Esophagus (tissue), 2 donors: ENCODE results near the gene POMGNT1. TPM values are rescaled to one million over a fixed set of nuclear protein-coding genes. Genes with fewer than 3 reads are reported as not detected.

Source experiments
- H3K27ac ChIP-seq, 2 donors: one replicate each; pipeline ENCODE4 v1.5.1; 2013; ENCODE audit warnings: low read depth in 2 of 2, mild to moderate bottlenecking in 2 of 2, inconsistent platforms in 1 of 2, low read length in 1 of 2, moderate library complexity in 1 of 2
- H3K27me3 ChIP-seq, 2 donors: one replicate each; pipeline ENCODE4 v1.6.1; 2013; ENCODE audit warnings: low read length in 2 of 2, control low read depth in 1 of 2, mild to moderate bottlenecking in 1 of 2; ENCODE audit not compliant: insufficient read depth in 2 of 2, control insufficient read depth in 1 of 2
- H3K36me3 ChIP-seq, 2 donors: one replicate each; pipeline ENCODE4 v1.6.1; 2013; ENCODE audit warnings: low read length in 1 of 2; ENCODE audit not compliant: control insufficient read depth in 2 of 2, insufficient read depth in 2 of 2
- H3K4me1 ChIP-seq, 2 donors: one replicate each; pipeline ENCODE4 v1.6.1; 2013; ENCODE audit warnings: low read length in 1 of 2; ENCODE audit not compliant: control insufficient read depth in 2 of 2, insufficient read depth in 2 of 2
- H3K4me3 ChIP-seq, 2 donors: one replicate each; pipeline ENCODE4 v1.5.1; 2013; ENCODE audit warnings: low read length in 2 of 2, mild to moderate bottlenecking in 2 of 2, low read depth in 1 of 2, moderate library complexity in 1 of 2
- H3K9me3 ChIP-seq, 2 donors: one replicate each; pipeline ENCODE4 v1.6.1; 2013; ENCODE audit warnings: mild to moderate bottlenecking in 2 of 2, low read depth in 1 of 2, low read length in 1 of 2, moderate library complexity in 1 of 2; ENCODE audit not compliant: control insufficient read depth in 2 of 2, insufficient read depth in 1 of 2
- WGBS, 2 donors: extraction: QIAGEN DNeasy Blood & Tissue Kit; methylation state at CpG; one replicate each; pipeline ENCODE4 v1.1.7; 2013; 5-methylcytosine and 5-hydroxymethylcytosine counted together
- polyA plus RNA-seq, 2 donors: library from polyadenylated mRNA; stranded (reverse); fragments of 200-250 nt; gene quantifications; one replicate each; pipeline ENCODE4 v1.2.3, GENCODE V29; 2013
- donor health status: healthy with polysubstance abuse.
- donor health status: Bipolar disorder and iron deficiency.

POMGNT1 gene
- polyA plus RNA-seq, 2 donors: 17.1 to 17.2 TPM

DNA sequence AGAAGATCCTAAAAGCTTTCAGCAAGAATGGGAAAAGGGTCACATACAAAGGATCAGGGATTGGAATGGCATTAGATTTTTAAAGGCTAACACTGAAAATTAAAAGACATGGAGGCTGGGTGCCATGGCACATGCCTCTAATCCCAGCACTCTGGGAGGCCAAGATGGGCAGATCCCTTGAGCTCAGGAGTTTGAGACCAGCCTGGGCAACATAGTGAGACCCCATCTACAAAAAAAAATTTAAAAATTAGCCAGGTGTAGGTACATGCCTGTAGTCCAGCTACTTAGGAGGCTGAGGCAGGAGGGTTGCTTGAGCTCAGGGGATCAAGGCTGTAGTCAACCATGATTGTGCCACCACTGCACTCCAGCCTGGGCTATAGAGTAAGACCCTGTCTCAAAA lies 17.3 kb upstream of the POMGNT1 start:
- Histone ChIP-seq H3K27ac (no peak overlapping the region), H3K9me3 (no peaks in the 10 kb centered on the region), H3K4me3 (no peak overlapping the region), H3K27me3 (no peaks in the 10 kb centered on the region), H3K4me1 (peaks cover 3% of the 10 kb centered on the region in 2 donors), H3K36me3 (no peaks in the 10 kb centered on the region)

DNA sequence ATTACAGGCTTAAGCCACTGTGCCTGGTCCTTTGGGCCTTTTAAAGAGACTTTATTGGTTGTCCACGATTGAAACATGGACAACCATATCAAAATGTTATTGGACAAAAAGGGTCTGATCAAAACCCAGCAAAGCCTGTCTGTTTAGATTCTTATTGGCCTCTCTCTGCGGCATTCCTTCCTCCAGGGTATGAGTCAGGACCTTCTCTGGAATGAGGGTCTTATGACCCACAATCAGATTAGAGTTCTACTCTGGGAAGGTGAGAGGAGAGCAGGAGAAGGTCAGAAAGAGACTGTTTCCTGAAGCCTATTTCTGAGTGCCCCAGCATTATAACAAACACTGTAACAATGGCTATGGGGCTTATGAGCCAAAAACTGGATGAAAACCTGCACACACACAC lies 12.8 kb upstream of the POMGNT1 start:
- WGBS, 2 donors: 70 to 74% methylated on average over 2 of the region's 2 CpGs
- Histone ChIP-seq H3K27me3 (no peaks in the 10 kb centered on the region), H3K4me1 (no peaks in the 10 kb centered on the region), H3K27ac (no peak overlapping the region), H3K4me3 (no peak overlapping the region), H3K9me3 (no peaks in the 10 kb centered on the region), H3K36me3 (no peaks in the 10 kb centered on the region)

DNA sequence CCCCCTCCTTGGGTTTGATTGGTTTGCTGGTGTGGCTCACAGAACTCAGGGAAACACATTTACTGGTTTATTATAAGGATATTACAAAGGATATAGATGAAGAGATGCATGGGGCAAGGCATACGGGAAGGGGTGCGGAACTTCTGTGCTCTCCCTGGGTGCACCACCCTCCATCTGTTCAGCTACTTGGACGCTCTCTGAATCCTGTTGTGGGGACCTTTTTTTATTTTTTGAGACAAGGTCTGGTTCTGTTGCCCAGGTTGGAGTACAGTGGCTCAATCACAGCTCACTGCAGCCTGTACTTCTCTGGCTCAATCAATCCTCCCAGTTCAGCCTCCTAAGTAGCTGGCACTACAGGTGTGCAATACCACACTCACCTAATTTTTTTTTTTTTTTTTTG lies 12.3 kb upstream of the POMGNT1 start:
- H3K27ac ChIP-seq: no peak overlapping the region
- no peaks in the 10 kb centered on the region for H3K27me3 ChIP-seq
- no peaks in the 10 kb centered on the region for H3K9me3 ChIP-seq
- WGBS, 2 donors: 89 to 94% methylated on average over 3 of the region's 3 CpGs
- H3K36me3 ChIP-seq: no peaks in the 10 kb centered on the region
- peaks cover 0 to 3% of the 10 kb centered on the region in 2 donors for H3K4me1 ChIP-seq
- H3K4me3 ChIP-seq: no peak overlapping the region

DNA sequence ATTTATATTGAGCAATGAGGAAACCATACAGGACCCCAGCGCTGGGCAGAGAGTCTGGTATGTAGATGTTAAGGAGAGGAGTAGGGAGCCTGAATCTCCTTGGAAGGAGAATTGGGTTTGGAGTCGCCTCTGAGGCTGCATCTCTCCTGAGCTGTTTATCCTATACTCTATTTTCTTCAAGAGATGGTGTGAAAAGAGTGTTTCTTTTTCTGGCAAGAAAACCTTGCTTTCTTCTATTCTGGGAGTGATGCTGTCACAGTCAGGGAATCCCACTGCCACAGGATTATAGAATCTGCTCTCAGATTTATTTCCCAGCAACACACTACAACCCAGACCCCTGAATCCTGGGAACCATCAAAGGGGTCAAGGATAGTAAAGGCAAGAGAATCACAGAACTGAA lies 8.2 kb upstream of the POMGNT1 start:
- WGBS, 2 donors: 89 to 97% methylated on average over 2 of the region's 2 CpGs
- no peak overlapping the region for H3K27ac ChIP-seq
- no peaks in the 10 kb centered on the region for H3K27me3 ChIP-seq
- H3K4me1 ChIP-seq: peaks cover 3 to 7% of the 10 kb centered on the region in 2 donors
- H3K4me3 ChIP-seq: no peak overlapping the region
- no peaks in the 10 kb centered on the region for H3K9me3 ChIP-seq
- H3K36me3 ChIP-seq: no peaks in the 10 kb centered on the region

DNA sequence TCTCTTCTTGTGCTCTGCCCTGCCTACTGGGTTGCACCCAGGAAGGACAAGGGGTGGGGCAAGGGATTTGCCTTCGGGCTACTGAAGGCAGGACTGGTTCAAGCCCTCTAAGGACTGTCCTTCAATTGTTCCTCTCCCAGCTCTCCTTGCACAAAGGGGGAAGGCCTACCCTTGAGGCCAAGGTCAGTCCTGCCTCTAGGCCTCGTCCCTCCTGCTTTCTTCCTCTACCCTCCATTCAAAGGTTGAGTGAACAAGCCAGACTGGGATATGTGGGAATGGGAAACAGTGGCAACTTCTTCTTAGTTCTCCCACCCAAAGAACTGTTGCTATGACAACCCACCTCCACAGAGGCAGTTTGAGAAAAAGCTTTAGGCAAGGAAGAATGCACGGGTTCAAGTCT lies 7.6 kb upstream of the POMGNT1 start:
- H3K4me1 ChIP-seq: peaks cover 3 to 7% of the 10 kb centered on the region in 2 donors
- H3K36me3 ChIP-seq: no peaks in the 10 kb centered on the region
- no peaks in the 10 kb centered on the region for H3K9me3 ChIP-seq
- no peak overlapping the region for H3K4me3 ChIP-seq
- H3K27ac ChIP-seq: peak overlapping the region in 1 of 2 donors; percentile 59
- no peaks in the 10 kb centered on the region for H3K27me3 ChIP-seq
- 42 to 43% methylated on average over 3 of the region's 3 CpGs for WGBS, 2 donors

DNA sequence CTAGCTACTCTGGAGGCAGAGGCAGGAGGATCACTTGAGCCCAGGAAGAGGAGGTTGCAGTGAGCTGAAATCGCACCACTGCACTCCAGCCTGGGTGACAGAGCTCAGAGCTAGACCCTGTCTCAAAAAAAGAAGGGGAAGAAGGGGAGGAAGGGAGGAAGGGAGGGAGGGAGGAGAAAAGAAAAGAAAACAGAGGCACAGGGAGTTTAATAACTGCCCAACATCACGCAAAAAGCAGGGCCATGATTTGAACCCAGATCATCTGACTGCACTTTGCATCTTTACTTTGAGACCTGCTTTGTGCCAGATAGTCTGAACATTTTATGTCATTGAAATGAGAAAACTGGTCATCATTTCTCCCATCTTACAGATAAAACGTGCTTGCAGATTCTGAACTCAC lies 6.9 kb upstream of the POMGNT1 start:
- peak overlapping the region in 1 of 2 donors; percentile 1 for H3K27ac ChIP-seq
- no peaks in the 10 kb centered on the region for H3K27me3 ChIP-seq
- H3K9me3 ChIP-seq: no peaks in the 10 kb centered on the region
- peaks cover 3 to 7% of the 10 kb centered on the region in 2 donors for H3K4me1 ChIP-seq
- H3K36me3 ChIP-seq: no peaks in the 10 kb centered on the region
- H3K4me3 ChIP-seq: no peak overlapping the region
- 70 to 78% methylated on average over 3 of the region's 3 CpGs for WGBS, 2 donors

DNA sequence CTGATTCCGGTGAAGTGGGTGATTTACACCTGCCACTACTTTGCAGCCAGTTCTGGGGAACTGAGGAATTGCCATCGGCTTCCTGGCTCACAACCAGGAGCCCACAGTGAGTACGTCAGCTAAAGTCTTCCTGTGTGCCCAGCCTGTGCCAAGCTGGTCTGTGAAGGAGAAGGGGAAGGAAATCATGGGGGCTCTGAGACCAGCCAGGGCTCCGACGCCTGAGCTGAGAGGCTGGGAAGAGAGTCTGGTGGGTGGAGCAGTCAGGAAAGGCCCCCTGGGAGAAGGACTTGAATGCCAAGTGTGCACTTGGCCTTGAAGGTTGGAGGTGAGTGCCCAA lies 6.1 kb upstream of the POMGNT1 start:
- Histone ChIP-seq H3K27ac (peak overlapping the region; percentile 13 to 90), H3K9me3 (no peaks in the 10 kb centered on the region), H3K4me1 (peaks cover 3 to 7% of the 10 kb centered on the region in 2 donors), H3K36me3 (no peaks in the 10 kb centered on the region), H3K4me3 (peak overlapping the region; percentile 53 to 65), H3K27me3 (no peaks in the 10 kb centered on the region)
- WGBS, 2 donors: 19 to 43% methylated on average over 5 of the region's 5 CpGs

DNA sequence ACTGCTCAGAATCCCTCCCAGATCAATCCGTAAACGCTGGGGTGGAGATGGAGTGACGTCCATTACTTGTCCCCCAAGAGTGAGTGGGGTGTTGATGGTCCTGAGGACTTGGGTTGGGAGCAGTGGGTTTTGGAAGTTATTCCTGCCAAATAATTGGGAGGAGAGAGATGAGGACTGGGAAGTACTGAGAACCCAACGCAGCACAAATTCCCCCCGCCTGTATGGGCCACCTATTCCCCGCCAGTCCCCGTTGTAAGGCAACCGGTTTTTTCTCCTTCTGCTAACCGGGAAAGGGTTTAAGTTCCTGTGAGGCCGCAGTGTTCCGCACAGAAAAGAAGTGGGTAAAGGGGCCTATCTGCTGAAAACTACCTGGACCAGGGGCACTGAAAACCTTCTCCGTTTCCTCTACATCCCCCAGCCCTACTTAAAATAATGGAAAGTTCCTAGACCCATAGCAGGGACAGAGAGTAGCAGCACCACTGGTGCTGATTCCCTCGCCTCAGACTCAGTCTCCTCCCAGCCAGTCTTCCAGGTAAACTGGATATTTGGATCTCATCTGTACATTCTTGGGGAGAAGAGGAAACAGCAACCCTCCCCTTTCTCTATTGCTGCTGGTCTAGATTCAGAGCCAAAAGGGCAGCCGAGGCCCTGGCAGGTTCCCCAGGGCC lies 5.6 kb upstream of the POMGNT1 start:
- H3K4me1 ChIP-seq: peaks cover 3 to 7% of the 10 kb centered on the region in 2 donors
- H3K27me3 ChIP-seq: no peaks in the 10 kb centered on the region
- H3K27ac ChIP-seq: peak overlapping the region; percentile 69 to 90
- H3K36me3 ChIP-seq: no peaks in the 10 kb centered on the region
- peak overlapping the region; percentile 53 to 65 for H3K4me3 ChIP-seq
- H3K9me3 ChIP-seq: no peaks in the 10 kb centered on the region
- WGBS, 2 donors: 23 to 35% methylated on average over 14 of the region's 14 CpGs

DNA sequence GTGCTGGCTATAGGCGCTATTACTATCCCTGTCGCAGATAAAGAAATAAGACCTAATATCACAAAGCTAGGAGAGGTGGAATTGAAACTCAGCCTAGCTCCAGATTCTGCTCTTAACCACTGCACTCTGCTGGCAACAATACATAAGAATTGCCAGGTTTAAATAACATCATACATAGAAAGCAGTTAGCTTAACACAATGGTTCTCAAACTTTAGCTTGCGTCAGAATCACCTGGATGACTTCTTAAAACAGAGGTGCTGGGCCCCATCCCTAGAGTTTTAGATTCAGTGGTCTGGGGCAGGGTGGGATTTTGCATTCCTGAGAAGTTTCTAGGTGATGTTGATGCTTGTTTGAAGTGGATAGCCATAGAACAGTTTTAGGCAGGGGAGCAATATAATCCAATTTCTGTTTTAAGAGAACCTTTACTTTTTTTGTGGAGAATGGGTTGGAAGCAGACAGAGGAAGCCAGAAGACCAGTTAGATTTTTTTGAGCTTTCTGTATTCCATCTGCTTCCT lies 1.1 kb upstream of the POMGNT1 start:
- Histone ChIP-seq H3K4me3 (no peak overlapping the region), H3K9me3 (no peaks in the 10 kb centered on the region), H3K27ac (no peak overlapping the region), H3K27me3 (no peaks in the 10 kb centered on the region), H3K4me1 (peaks cover 0 to 9% of the 10 kb centered on the region in 2 donors), H3K36me3 (peaks cover 0 to 5% of the 10 kb centered on the region in 2 donors)
- WGBS, 2 donors: 58 to 62% methylated on average over 3 of the region's 3 CpGs

DNA sequence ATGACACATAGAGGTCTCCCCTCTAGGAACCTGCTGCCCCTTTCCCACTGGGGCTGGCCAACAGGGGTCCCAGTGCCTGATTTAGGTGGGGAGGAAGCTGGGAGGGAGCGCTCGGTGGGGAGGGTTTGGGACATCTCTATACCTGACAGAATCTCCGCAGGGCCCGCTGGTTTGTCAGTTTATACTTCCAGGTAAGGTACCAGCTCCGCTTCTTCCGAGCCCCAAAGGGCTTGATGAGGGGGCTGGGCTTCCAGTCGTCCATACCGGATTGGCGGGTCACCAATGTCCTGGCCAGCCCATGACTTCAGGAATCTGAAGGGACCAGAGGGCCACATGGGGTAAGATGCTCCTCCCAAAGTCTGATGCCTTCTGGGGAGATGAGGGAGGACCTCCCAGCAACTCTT lies 672 bp downstream of the POMGNT1 start:
- H3K27me3 ChIP-seq: no peaks in the 10 kb centered on the region
- H3K4me1 ChIP-seq: peaks cover 0 to 3% of the 10 kb centered on the region in 2 donors
- H3K36me3 ChIP-seq: peaks cover 0 to 14% of the 10 kb centered on the region in 2 donors
- H3K9me3 ChIP-seq: no peaks in the 10 kb centered on the region
- H3K27ac ChIP-seq: peak overlapping the region in 1 of 2 donors; percentile 69
- 47 to 53% methylated on average over 9 of the region's 9 CpGs for WGBS, 2 donors
- H3K4me3 ChIP-seq: peak overlapping the region; percentile 68 to 74
